Stimulated activated memory B cell treated with anti-CD40 and anti-IgM and Interleukin-4, amounts not matched to agents 10 μg/mL and 1 μg/mL and 100 μg/mL, for 72 hours (primary cell): Measurements from ENCODE around the gene HSPG2.

Source experiments
- ATAC-seq: fragments of 150-1000 bp; cut with Tn5 transposase; 2 replicates; pipeline ENCODE4 v1.10.0; 2021
- H3K27ac Mint-ChIP-seq: one replicate; pipeline ENCODE4 v1.8.0; 2022; ENCODE audit warnings: mild to moderate bottlenecking, mixed read lengths
- H3K27me3 Mint-ChIP-seq: one replicate; pipeline ENCODE4 v1.8.0; 2022; ENCODE audit warnings: mixed read lengths
- H3K36me3 Mint-ChIP-seq: one replicate; pipeline ENCODE4 v1.8.0; 2022; ENCODE audit warnings: mixed read lengths
- H3K4me1 Mint-ChIP-seq: one replicate; pipeline ENCODE4 v1.8.0; 2022; ENCODE audit warnings: mixed read lengths
- H3K4me3 Mint-ChIP-seq: one replicate; pipeline ENCODE4 v1.8.0; 2022; ENCODE audit warnings: mild to moderate bottlenecking, moderate library complexity, mixed read lengths
- H3K9me3 Mint-ChIP-seq: one replicate; pipeline ENCODE4 v1.8.0; 2022; ENCODE audit warnings: mixed read lengths

The HSPG2 gene

DNA sequence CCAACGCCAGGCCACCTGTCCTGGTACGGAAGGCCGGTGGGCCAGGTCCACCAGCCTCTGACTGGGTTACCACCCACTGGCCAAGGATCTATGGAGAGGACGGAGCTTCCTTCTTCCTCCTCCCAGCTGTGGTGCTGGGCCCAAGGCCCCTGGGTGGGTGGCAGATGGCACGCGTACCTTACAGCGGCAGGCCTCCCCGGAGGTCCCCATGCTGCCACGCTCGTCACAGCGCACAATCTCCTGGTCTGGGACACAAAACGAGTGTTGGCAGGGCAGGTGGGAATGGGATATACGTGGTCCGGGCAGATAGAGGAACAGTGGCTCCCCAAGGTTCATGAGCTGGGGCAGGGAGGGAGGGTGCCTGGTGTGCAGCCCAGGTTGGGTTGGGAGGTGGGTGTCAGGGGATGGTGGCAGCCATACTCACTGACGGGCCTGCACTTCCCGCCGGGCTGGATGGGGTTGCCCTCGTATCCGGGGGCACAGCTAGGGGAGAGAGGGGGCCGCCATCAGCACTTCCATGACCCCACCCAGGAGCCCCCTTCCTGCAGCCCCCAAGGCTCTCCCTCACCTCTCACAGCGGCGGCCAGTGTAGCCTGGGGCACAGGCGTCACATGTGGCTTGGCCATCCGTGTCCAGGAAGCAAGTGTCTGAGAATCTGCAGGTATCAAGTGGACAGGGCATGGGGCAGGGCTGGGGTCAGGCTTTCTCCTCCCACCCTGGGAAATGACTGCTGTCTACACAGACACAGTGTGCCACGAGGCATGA is 58.9 kb downstream of the HSPG2 start:
- ATAC-seq = no peak
- no peaks in the 10 kb centered on the region for H3K36me3 Mint-ChIP-seq
- H3K4me1 Mint-ChIP-seq = no peaks in the 10 kb centered on the region
- H3K27me3 Mint-ChIP-seq = peaks cover 12% of the 10 kb centered on the region
- no peak overlapping the region for H3K27ac Mint-ChIP-seq
- no peak overlapping the region for H3K4me3 Mint-ChIP-seq
- H3K9me3 Mint-ChIP-seq = no peaks in the 10 kb centered on the region

DNA sequence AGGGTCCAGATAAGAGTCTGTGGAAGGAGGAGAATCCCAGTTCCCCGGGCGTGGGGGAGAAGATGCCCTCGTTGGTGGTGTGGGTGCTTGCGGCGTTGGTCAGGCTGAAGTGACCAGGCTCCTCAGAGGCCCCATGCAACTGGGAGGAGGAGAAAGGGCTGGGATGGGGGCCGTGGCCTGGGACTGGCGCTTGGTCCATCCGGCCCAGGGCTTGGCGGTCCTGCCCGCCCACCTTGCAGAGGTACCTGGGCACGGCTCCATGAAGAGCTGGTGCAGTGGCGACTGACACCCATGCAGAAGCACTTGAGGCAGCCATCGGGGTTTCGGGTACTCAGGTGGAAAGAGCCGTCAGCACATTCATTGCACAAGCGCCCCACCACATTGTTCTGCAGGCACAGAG is 60.8 kb downstream of the HSPG2 start:
- ATAC-seq = no peak
- H3K36me3 Mint-ChIP-seq = no peaks in the 10 kb centered on the region
- peaks cover 8% of the 10 kb centered on the region for H3K4me1 Mint-ChIP-seq
- no peaks in the 10 kb centered on the region for H3K9me3 Mint-ChIP-seq
- H3K27ac Mint-ChIP-seq = no peak overlapping the region
- H3K27me3 Mint-ChIP-seq = peaks cover 24% of the 10 kb centered on the region
- no peak overlapping the region for H3K4me3 Mint-ChIP-seq

DNA sequence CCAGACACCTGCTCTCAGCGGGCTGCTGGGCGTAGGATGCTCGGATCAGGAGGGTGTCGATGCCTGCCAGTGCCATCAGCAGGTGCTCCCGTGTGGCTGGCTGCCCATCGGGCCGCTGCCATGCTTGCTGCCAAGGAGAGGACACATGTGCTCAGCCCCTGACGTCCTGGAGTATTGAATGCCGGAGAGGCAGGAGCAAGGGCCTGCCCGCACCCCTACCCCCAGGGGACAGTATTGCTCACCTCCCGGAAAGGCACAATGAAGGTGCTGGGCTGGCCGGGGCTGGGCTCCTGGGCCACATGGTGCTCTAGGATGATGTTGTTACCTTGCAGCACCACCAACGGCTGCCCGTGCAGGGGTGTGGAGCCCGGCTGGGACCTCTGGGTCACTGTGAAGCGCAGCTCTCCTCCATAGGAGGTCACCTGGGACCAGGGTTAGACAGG is 61.5 kb downstream of the HSPG2 start:
- Mint-ChIP-seq H3K9me3 (no peaks in the 10 kb centered on the region), H3K36me3 (no peaks in the 10 kb centered on the region), H3K4me3 (no peak overlapping the region), H3K27me3 (peaks cover 24% of the 10 kb centered on the region), H3K4me1 (peaks cover 8% of the 10 kb centered on the region), H3K27ac (no peak overlapping the region)
- ATAC-seq = no peak

DNA sequence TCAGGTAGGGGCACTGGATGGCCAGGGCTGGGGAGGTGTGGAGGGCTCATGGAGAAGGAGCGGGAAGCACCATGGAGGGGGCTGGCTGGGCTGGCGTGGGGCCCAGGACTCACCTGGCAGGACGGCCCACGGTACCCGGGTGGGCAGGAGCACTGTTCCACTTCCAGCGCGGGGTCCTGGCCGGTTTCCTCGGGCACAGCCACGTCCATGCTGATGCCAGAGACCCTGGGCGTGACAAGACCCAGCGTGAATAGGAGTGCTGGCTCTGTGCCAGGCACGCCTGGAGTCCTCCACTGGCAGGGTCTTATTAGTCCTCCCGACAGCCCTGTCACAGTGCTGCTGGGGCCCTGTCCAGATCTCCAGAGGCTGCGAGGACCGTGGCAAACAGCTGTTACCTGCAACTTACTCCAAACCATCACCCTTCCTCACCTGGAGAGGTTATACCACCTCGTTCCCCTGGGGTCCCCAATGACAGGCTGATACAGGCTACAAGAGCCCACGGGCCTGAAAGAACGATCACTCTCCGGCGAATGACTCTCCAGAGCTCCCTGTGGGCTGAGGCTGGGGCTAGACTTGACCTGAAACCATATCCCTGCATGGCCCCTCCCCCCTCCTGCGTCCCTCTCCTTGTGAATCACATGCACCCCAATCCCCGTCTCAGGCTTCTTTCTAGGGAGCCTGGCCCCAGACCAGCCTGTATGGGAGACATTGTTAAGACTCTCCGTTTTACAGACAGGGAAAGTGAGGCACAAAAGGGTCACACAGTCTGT is 62.1 kb downstream of the HSPG2 start:
- Mint-ChIP-seq H3K4me3 (no peak overlapping the region), H3K27me3 (peaks cover 24% of the 10 kb centered on the region), H3K27ac (no peak overlapping the region), H3K36me3 (no peaks in the 10 kb centered on the region), H3K9me3 (no peaks in the 10 kb centered on the region), H3K4me1 (peaks cover 8% of the 10 kb centered on the region)
- ATAC-seq = no peak

DNA sequence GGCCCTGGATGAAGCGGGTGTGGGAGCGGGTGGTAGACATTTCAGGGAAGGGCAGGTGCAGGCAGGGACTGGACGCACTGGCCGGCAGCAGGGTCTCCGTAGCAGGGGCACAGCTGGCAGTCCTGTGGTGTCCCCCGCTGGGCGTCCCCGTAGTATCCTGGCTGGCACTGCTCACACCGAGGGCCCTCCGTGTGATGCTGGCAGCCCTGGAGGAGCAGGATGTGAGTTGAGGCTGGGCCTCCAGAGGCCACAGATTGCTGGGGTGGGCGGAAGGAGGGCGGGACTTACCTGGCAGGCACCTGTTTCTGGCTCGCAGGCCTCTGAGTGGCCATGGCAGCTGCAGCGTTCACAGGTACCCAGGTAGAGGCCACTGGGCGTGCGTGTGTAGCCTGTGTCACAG is 62.8 kb downstream of the HSPG2 start:
- Mint-ChIP-seq H3K4me1 (peaks cover 8% of the 10 kb centered on the region), H3K27ac (no peak overlapping the region), H3K9me3 (no peaks in the 10 kb centered on the region), H3K4me3 (no peak overlapping the region), H3K27me3 (peaks cover 24% of the 10 kb centered on the region), H3K36me3 (no peaks in the 10 kb centered on the region)
- ATAC-seq = no peak

DNA sequence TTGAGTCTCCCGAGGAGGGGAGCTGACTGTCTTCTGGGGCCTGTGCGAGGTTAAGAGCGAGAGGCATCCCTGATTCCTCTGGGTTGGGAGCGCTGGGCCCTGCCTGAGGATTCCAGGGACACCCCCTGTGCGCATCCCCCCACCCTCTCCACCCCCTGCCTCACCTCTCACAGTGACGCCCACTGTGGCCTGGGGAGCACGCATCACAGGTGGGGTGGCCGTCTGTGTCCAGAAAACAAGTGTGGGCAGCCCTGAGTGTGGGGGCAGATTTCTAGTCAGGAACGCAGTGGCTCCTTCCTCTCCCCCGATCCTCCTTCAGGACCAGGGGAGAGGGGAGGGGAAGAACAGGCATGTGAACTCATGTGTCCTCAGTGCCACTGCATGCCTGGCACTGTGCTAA is 63.3 kb downstream of the HSPG2 start:
- no peaks in the 10 kb centered on the region for H3K36me3 Mint-ChIP-seq
- peaks cover 8% of the 10 kb centered on the region for H3K4me1 Mint-ChIP-seq
- no peak overlapping the region for H3K4me3 Mint-ChIP-seq
- H3K27me3 Mint-ChIP-seq = peaks cover 24% of the 10 kb centered on the region
- no peak for ATAC-seq
- no peaks in the 10 kb centered on the region for H3K9me3 Mint-ChIP-seq
- H3K27ac Mint-ChIP-seq = no peak overlapping the region

DNA sequence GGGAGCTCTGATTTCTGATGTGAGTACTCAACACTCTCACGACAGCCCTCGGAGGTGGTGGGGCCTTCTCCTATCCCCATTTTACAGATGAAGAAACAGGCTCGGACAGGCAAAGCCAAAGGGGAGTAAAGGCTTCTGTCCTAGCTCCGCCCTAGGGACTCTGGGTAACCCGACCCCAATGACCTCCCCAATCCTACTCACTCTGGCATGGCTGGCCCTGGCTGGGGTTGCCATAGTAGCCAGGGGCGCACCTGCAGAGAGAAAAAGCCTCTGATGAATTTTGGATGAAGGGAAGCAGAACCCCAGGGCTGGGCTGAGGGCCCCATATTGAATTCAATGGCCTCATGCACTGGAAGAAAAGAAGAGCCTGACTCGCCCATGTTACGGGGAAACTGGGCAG is 63.9 kb downstream of the HSPG2 start:
- Mint-ChIP-seq H3K9me3 (no peaks in the 10 kb centered on the region), H3K4me1 (peaks cover 8% of the 10 kb centered on the region), H3K27ac (no peak overlapping the region), H3K4me3 (no peak overlapping the region), H3K27me3 (peaks cover 24% of the 10 kb centered on the region), H3K36me3 (no peaks in the 10 kb centered on the region)
- no peak for ATAC-seq

DNA sequence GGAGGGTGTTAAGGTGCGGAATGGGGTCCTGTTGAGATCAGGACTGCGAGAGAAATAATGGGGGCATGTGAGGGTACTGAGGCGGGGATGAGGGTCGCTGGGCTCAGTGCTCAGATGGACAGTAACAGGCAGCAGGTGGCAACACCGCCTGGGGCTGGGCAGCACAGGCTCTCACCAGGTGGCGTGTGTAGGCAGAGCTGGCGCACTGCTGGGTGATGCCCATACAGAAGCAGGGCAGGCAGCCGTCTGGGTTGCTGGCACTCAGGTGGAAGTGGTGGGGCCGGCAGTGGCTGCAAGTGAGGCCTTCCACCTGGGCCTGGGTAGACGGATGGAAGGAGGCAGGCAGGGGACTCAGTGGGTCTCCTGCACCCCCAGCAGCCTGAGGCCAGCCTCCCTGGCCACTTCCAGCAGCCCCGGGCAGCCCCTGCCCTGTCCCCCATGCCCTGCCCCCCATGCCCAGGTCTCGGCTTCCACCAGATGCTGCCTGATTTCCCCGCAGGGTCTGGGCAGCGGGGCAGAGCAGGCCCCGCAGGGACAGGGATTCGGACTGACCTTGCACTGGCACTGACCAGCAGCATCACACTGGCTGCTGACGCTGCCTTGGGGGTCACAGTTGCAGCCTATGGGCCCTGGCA is 64.5 kb downstream of the HSPG2 start:
- ATAC-seq = no peak
- H3K4me3 Mint-ChIP-seq = no peak overlapping the region
- no peaks in the 10 kb centered on the region for H3K36me3 Mint-ChIP-seq
- peaks cover 24% of the 10 kb centered on the region for H3K27me3 Mint-ChIP-seq
- H3K4me1 Mint-ChIP-seq = peaks cover 12% of the 10 kb centered on the region
- peak overlapping the region; percentile 36 for H3K27ac Mint-ChIP-seq
- no peaks in the 10 kb centered on the region for H3K9me3 Mint-ChIP-seq

DNA sequence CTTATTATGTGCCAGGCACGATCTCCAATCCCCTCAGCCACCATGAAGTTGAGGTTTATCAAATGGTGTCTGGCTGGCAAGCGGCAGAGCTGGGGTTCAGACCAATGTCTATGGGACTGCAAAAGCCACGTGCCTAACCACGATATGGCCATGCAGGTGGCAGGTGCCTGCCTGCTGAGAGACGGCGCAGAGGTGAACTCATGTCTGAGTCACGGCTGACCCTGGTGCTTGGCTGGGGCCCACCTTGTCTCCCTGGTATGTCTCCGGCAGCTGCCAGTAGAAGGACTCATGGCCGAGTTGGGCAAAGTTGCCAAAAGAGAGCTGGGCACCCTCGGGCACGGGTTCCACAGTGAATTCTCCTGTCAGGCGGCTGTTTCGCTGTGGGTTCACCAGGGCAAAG is 65.2 kb downstream of the HSPG2 start:
- H3K9me3 Mint-ChIP-seq = no peaks in the 10 kb centered on the region
- ATAC-seq = no peak
- peak overlapping the region; percentile 36 for H3K27ac Mint-ChIP-seq
- H3K4me1 Mint-ChIP-seq = peaks cover 15% of the 10 kb centered on the region
- H3K36me3 Mint-ChIP-seq = no peaks in the 10 kb centered on the region
- H3K27me3 Mint-ChIP-seq = peaks cover 24% of the 10 kb centered on the region
- no peak overlapping the region for H3K4me3 Mint-ChIP-seq

DNA sequence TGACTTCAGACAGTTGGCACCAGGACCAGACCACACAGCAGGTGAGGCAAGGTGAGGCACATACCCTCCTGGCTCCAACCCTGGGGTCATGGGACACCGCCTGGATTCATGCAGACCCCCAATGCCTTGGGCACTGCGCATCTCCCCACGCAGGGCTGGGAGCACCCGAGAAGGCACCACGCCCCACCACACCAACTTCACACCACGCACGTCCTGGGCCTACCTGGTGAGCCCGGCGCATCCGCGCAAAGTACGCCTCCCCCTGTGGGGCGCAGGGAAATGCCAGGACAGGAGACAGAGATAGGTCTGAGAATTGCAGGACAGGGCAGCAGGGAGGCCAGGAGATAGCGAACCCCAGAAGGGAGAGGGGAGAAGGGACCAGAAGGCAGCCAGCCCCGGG is 66.5 kb downstream of the HSPG2 start:
- Mint-ChIP-seq H3K4me3 (no peak overlapping the region), H3K4me1 (peaks cover 27% of the 10 kb centered on the region), H3K27ac (no peak overlapping the region), H3K27me3 (peaks cover 24% of the 10 kb centered on the region), H3K36me3 (no peaks in the 10 kb centered on the region), H3K9me3 (no peaks in the 10 kb centered on the region)
- ATAC-seq = no peak

DNA sequence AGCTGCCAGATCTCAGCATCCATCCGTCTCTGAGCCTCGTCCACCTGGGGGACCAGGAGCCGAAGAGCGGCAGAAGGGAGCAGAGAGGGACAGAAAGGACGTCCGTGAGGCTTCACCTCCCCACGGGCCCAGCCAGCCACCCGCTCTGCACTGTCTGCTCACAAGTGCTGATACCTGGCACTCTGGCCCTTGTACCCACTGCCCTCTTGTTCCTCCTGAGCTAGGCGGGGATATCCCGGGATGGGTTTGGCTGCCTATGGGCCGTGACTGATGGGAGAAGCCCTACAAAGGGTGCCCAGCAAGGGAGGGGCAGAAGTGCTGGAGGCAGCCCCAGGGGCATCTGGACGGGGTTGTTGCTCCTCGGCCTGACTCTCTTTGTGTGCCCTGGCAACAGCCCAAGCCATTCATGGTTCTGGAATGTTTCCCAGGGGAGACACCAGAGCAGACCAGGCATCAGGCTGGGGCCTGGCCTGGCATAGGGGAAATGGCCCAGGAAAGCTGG is 67.4 kb downstream of the HSPG2 start:
- ATAC-seq = no peak
- H3K27me3 Mint-ChIP-seq = peaks cover 24% of the 10 kb centered on the region
- H3K4me3 Mint-ChIP-seq = no peak overlapping the region
- H3K27ac Mint-ChIP-seq = peak overlapping the region; percentile 47
- H3K9me3 Mint-ChIP-seq = no peaks in the 10 kb centered on the region
- no peaks in the 10 kb centered on the region for H3K36me3 Mint-ChIP-seq
- peaks cover 31% of the 10 kb centered on the region for H3K4me1 Mint-ChIP-seq

DNA sequence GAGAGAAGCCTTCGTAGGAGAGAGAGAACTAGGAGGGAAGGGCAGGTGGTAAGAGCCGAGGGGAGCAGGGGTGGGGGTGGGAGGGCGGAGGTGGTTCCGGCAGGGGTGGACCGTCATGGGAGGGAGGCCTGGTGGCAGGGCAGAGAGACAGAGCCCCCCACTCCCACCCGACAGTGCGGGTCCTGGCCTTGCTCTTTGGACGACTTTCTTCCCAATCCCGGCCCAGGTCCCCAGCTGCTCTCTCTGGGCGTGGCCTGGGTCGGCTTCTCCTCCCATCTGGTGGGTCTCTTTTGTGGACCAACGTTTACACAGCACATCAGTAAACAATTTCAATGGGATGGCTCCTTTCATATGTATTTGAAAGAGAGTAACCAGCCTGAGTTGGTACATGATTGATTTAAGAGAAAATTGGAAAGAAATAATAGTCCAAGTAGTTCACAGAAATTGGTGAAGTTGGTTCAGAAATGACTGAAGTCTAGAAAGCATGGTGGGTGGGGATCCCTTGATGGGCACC is 68.1 kb downstream of the HSPG2 start:
- no peaks in the 10 kb centered on the region for H3K36me3 Mint-ChIP-seq
- peak overlapping the region; percentile 47 for H3K27ac Mint-ChIP-seq
- no peak overlapping the region for H3K4me3 Mint-ChIP-seq
- H3K4me1 Mint-ChIP-seq = peaks cover 31% of the 10 kb centered on the region
- peaks cover 20% of the 10 kb centered on the region for H3K27me3 Mint-ChIP-seq
- no peaks in the 10 kb centered on the region for H3K9me3 Mint-ChIP-seq
- ATAC-seq = no peak

DNA sequence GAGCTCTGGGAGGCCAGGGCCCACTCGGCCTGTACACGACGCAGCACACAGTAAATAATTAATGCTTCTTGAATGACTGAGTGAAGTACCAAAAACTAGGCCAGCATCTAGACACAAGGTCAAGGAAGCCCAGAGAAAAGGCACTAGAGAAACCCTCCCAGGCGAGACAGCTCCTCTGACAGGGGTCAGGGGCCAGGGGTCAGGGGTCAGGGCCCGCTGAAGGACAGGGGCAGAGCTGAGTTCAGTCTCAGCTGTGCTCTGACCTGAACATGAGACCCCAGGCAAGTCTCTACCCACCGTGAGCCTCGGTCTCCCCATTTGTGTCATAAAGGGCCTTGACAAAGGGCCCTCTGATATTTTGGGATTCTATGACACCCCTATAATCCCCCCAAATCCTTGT is 68.6 kb downstream of the HSPG2 start:
- Mint-ChIP-seq H3K27ac (peak overlapping the region; percentile 54), H3K36me3 (no peaks in the 10 kb centered on the region), H3K4me1 (peaks cover 31% of the 10 kb centered on the region), H3K27me3 (peaks cover 15% of the 10 kb centered on the region), H3K4me3 (no peak overlapping the region), H3K9me3 (no peaks in the 10 kb centered on the region)
- no peak for ATAC-seq

DNA sequence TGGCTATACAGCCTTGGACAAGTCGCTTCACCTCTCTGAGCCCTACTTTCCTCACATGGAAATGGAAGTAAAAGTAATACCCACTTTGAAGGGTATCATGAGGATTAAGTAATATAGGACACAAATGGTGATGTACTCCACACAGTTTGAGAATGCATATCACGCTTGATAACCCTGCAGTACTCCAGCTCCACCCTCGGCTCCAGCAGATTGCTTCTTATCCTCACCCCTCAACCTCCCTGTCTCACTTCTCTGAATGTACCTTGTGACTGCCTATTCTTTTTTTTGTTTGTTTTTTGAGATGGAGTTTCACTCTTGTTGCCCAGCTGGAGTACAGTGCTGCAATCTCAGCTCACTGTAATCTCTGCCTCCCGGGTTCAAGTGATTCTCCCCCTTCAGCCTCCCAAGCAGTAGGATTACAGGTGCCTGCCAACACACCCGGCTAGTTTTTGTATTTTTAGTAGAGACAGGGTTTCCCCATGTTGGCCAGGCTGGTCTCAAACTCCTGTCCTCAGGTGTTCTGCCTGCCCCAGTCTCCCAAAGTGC is 69.6 kb downstream of the HSPG2 start:
- no peak for ATAC-seq
- H3K4me1 Mint-ChIP-seq = peaks cover 31% of the 10 kb centered on the region

DNA sequence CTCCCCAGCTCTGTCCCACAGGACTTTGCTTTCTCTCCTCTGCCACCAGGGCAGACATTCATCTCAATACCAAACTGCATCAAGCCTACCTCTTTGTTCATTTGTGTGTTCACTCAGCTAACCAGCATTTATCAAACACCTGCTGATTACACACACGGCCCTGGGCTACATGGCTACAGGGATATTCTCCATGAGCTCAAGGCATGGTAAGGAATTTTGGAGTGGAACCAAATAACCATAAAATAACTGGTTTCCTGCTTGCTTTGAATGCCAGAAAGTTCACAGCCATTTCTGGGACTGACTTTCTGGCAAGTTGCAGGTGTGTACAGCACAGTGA is 70.4 kb downstream of the HSPG2 start:
- Mint-ChIP-seq H3K4me3 (no peak overlapping the region), H3K4me1 (peaks cover 23% of the 10 kb centered on the region), H3K36me3 (no peaks in the 10 kb centered on the region), H3K27ac (peak overlapping the region; percentile 86), H3K27me3 (peaks cover under 1% of the 10 kb centered on the region), H3K9me3 (no peaks in the 10 kb centered on the region)
- no peak for ATAC-seq

More for the DNA sequence above, 69.6 kb downstream of the HSPG2 start:
- Mint-ChIP-seq H3K27me3 (peaks cover 9% of the 10 kb centered on the region), H3K4me3 (no peak overlapping the region), H3K9me3 (no peaks in the 10 kb centered on the region), H3K36me3 (no peaks in the 10 kb centered on the region), H3K27ac (peak overlapping the region; percentile 54)
